Endothelial cell (in vitro differentiated cells): ENCODE results near the gene TMEM43. TPM values are rescaled to one million over a fixed set of nuclear protein-coding genes. Genes with fewer than 3 reads are reported as not detected.

Experiments
- DNase-seq: peaks from one replicate; pipeline ENCODE4 v3.0.0; 2021; ENCODE audit warnings: low spot score
- H3K27ac Mint-ChIP-seq: one replicate; pipeline ENCODE4 v1.8.0; 2021; ENCODE audit warnings: mixed read lengths, inconsistent platforms; ENCODE audit not compliant: unreplicated experiment
- H3K27me3 Mint-ChIP-seq: one replicate; pipeline ENCODE4 v1.8.0; 2021; ENCODE audit warnings: mild to moderate bottlenecking, moderate library complexity, mixed read lengths, inconsistent platforms; ENCODE audit not compliant: unreplicated experiment
- H3K36me3 Mint-ChIP-seq: one replicate; pipeline ENCODE4 v1.8.0; 2021; ENCODE audit warnings: mild to moderate bottlenecking, low read depth, mixed read lengths, inconsistent platforms; ENCODE audit not compliant: unreplicated experiment
- H3K4me1 Mint-ChIP-seq: one replicate; pipeline ENCODE4 v1.8.0; 2021; ENCODE audit warnings: mild to moderate bottlenecking, mixed read lengths, inconsistent platforms; ENCODE audit not compliant: unreplicated experiment
- H3K4me3 Mint-ChIP-seq: one replicate; pipeline ENCODE4 v1.8.0; 2021; ENCODE audit warnings: mild to moderate bottlenecking, mixed read lengths, inconsistent platforms; ENCODE audit not compliant: unreplicated experiment
- H3K9me3 Mint-ChIP-seq: one replicate; pipeline ENCODE4 v1.8.0; 2021; ENCODE audit warnings: mixed read lengths, inconsistent platforms; ENCODE audit not compliant: unreplicated experiment
- CTCF ChIP-seq: fragments of 200-600 bp; sonication (generic); IDR thresholded peaks from one replicate; pipeline ENCODE4 v1.5.0; 2021; ENCODE audit warnings: antibody characterized with exemption; ENCODE audit not compliant: unreplicated experiment
- total RNA-seq: library from RNA; stranded (reverse); fragmentation: NEBNext Ultra II Directional; extraction: Animal tissue kit (Norgen Biotek cat#: 25700); gene quantifications from one replicate; pipeline ENCODE4 v1.2.1, GENCODE V29; 2021; ENCODE audit not compliant: unreplicated experiment

TMEM43 gene
- total RNA-seq, 1 donor from 2014 or later = 31.9 TPM

- peaks cover 10% of the 10 kb centered on the region for H3K4me1 Mint-ChIP-seq
- TF ChIP-seq CTCF = peak; percentile 62
- H3K9me3 Mint-ChIP-seq = no peaks in the 10 kb centered on the region
- H3K27ac Mint-ChIP-seq = no peak overlapping the region
- DNase-seq = peak; percentile 70
- H3K4me3 Mint-ChIP-seq = no peak overlapping the region
- H3K36me3 Mint-ChIP-seq = peaks cover 42% of the 10 kb centered on the region
- H3K27me3 Mint-ChIP-seq = peaks cover 5% of the 10 kb centered on the region
Observed at GRCh38 chr3:14148041-14148985, 23.5 kb downstream of the TMEM43 start.

- H3K4me3 Mint-ChIP-seq = peak overlapping the region; percentile 19
- H3K4me1 Mint-ChIP-seq = peaks cover 2% of the 10 kb centered on the region
- peaks cover 5% of the 10 kb centered on the region for H3K27me3 Mint-ChIP-seq
- no peaks in the 10 kb centered on the region for H3K9me3 Mint-ChIP-seq
- no peak overlapping the region for H3K27ac Mint-ChIP-seq
- TF ChIP-seq CTCF = no peak
- no peak for DNase-seq
- H3K36me3 Mint-ChIP-seq = peaks cover 44% of the 10 kb centered on the region
Observed at GRCh38 chr3:14150078-14150477, 25.2 kb downstream of the TMEM43 start.

GRCh38 chr3:14150491-14151230 is 25.8 kb downstream of the TMEM43 start:
- peak overlapping the region; percentile 19 for H3K4me3 Mint-ChIP-seq
- H3K27ac Mint-ChIP-seq = peak overlapping the region; percentile 52
- no peak for DNase-seq
- H3K4me1 Mint-ChIP-seq = no peaks in the 10 kb centered on the region
- peaks cover 41% of the 10 kb centered on the region for H3K36me3 Mint-ChIP-seq
- H3K27me3 Mint-ChIP-seq = peaks cover 5% of the 10 kb centered on the region
- no peaks in the 10 kb centered on the region for H3K9me3 Mint-ChIP-seq
- no peak for TF ChIP-seq CTCF

- Mint-ChIP-seq H3K4me3 (no peak overlapping the region), H3K27ac (no peak overlapping the region), H3K27me3 (peaks cover 4% of the 10 kb centered on the region), H3K36me3 (peaks cover 41% of the 10 kb centered on the region), H3K4me1 (no peaks in the 10 kb centered on the region), H3K9me3 (no peaks in the 10 kb centered on the region)
- DNase-seq = no peak
- TF ChIP-seq CTCF = no peak
Observed at GRCh38 chr3:14151471-14152083, 26.7 kb downstream of the TMEM43 start.
